Esophagus mucosa (tissue), 1 donor: Measurements from ENCODE around the gene AKR7A2. TPM values are rescaled to one million over a fixed set of nuclear protein-coding genes. Genes with fewer than 3 reads are reported as not detected.
"Not testable (repeated sequence)": the region's sequence is repeated elsewhere in the genome, so short reads cannot be mapped to it uniquely, and the experiment has no call there.

Experiments
- ATAC-seq: fragments of 200-7000 bp; cut with Tn5 transposase; one replicate; pipeline ENCODE4 v1.9.1; 2020
- total RNA-seq: library from RNA; stranded (reverse); gene quantifications from one replicate; pipeline ENCODE4 v1.2.4, GENCODE V29; 2023
- donor health status: DM: yes; HTN: yes; CAD: no.

AKR7A2 gene
- total RNA-seq, 1 donor from 2014 or later, result 50.2 TPM

DNA sequence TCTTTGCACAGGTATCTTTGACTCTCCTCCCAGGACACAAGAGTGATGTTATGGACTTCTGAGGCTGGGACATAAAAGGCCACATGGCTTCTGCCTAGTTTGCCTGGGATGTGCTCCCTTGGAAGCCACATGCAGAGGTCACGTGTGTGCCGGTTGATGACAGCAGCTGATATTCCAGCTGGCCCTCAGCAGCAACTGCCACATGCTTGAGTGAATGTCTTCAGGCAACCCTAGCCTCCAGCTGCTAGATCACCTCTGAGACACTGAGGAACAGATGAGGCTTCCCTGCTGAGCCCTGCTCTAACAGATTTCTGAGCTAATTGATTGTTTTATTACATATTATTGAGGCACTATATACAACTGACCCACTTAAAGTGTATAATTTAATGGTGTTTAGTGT is 11.7 kb downstream of the AKR7A2 start:
- ATAC-seq, result no peak

DNA sequence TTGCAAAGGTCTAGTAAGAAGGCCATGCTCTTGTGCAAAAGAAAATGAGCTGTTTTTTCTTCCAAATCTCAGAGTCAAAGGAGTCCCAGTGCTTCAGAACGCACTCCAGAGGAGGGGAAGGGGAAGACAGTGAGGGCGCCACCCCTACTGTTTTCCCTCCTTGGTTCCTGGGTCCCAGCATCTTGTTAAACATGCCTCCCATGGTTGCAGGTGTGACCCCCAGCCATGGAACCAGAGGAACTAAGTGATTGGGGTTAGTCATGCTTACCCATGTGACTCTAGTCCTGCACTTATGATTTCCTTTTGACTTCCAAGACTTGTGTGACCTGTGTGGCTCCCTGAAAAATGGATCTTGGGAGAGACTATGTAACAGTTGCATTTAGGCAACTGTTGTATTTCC is 17.3 kb downstream of the AKR7A2 start:
- no peak for ATAC-seq

DNA sequence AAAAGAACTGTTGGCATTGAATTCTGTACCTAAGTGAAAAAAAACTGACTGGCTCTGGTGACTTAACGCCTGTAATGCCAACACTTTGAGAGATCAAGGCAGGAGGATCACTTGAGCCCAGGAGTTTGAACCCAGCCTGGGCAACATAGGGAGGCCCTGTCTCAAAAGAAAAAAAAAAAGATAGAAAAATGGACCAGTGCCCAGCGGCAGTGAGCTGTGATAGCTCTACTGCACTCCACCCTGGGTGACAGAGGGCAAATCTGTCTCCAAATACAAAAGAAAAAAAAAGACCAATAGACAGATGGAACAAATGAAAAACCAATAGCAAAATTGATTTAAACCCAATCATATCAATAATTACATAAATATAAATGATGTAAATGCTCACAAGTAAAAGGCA is 22.7 kb downstream of the AKR7A2 start:
- no peak for ATAC-seq

DNA sequence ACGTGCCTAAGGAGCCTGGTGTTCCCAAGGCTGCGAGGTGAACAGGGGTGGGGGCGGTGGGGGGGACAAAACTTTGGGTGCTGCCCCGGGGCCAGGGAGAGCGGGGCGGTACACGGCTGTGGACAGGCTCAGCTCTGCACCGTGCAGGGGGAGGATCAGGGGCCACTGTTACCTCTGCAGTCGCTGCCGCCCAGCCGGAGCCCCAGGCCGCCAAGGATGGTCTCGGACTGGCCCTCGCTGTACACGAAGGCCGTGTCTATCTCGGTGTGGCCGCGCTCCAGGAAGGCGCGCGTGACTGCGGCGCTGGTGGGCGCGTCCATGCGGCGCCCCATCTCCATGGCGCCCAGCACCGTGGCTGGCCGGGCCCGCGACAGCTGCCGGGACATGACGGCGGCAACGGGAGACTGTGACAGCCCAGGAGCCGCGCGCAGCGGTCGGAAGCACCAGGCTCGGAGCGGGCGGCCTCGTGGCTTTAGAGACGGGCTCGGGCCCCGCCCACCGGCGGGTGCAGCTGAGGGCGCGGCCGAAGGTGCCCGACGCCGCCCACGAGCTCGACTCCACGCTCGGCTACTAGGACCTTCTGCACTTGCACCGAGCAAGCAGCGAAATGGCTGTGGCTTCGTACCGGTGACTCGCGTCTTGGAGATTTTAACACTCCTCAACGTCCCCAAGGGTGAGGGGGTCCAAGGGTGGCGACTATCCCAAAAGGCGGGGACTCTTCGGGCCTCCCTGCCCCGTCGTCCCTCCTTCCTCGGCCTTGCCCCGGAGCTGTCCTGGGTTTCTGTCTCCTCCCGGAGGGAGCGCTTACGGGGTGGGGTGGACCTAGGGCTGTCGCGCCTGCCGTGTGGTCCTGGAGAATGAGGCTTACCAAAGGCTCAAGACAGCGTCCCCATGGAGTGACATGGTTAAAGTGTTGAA is 23.4 kb downstream of the AKR7A2 start, which contains the start of gene AKR7A3:
TSS of gene AKR7A3 (minus strand) at position 447 of the 918 bp plus-strand sequence. CDS start at position 386, 61 bp downstream.
- ATAC-seq, result peak; percentile 91

DNA sequence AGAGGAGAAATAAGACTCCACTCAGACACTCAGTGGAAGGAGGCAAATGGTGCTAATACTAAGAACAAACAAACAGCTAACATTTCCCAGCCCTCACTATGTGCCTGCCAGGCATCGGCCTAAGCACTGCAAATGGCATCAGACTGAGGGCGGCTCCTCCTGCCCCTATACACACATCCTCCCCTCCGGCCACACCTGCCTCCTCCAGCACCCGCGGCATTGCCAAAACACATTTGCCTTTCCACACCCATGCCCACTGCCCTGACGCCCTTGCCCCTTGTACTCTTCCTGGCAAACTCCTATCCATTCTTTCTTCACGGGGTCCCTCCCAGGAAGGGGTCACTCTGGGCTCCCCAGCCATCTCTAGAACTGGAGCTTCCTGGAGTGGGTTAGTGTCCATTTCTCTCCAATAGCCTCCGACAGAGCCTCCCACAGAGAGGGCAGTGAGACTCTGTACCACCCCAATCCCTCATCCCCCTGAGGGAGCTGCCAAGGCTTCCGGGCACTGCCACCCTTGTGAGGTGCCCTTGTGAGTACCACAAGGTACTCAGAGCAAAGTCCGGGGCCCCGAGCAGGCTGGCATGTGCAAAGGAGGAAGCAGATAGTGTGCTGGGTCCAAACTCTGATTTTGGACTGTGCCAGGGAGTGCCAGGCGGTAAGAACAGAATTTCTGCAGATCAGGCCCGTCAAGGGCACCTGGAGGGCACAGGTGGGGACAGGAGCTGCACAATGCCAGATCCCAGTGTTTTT is 24.3 kb downstream of the AKR7A2 start:
- no peak for ATAC-seq

DNA sequence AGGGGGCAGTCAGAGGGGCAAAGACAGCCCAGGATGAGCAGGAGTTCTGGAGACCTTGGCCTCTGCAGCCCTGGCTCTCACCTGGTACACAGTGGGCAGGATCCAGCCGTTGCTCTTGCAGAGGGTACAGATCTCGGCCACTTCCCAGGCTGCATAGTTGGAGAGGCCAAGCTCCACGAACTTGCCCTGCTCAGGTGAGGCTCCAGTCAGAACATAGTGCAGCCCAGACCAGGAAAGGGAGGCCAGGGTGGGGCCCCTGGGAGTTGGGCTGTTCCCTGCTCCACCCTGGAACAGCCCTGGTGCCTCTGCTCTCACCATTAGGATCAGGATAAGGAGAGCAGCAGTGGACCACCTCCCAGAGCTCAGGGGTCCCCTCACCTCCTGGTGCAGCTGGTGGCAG is 26.1 kb downstream of the AKR7A2 start:
- ATAC-seq, result peak; percentile 30

DNA sequence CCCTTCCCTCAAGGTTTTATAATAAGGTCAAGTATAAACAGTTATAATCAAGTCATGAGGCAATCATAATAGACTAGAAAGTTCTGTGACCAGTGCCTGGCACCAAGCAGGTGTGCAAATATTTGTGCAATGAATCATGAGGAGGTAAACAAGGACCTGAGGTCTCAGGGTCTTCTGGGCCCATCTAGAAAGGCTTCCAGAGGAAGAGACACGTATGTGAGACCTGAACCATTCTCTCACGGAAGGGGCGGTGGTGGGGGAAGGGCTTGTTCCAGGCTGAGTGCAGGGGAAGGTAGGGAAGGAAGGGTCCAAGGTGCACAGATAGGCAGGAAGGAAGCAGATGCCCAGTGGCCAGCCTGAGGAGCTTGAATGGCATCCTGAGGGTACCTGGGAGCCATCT is 26.6 kb downstream of the AKR7A2 start:
- not testable (repeated sequence) for ATAC-seq

DNA sequence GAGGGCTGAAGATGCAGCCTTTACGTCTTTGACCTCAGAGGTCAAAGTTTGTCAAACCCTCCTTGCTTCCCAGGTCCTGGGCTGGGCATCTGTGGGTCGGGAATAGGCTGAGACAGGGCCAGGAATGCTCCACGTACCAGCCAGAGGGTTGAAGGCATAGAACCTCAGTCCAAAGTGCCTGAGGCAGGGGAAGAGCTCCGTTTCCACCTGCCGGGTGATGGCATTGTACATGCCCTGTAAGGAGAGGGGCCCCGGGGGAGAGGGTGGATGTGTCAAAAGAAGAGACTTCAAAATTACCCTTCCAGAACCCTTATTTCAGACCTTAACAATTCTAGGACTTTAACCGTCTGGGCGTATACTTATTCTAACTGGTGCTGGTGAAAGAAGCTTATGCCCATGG is 27.1 kb downstream of the AKR7A2 start:
- no peak for ATAC-seq

DNA sequence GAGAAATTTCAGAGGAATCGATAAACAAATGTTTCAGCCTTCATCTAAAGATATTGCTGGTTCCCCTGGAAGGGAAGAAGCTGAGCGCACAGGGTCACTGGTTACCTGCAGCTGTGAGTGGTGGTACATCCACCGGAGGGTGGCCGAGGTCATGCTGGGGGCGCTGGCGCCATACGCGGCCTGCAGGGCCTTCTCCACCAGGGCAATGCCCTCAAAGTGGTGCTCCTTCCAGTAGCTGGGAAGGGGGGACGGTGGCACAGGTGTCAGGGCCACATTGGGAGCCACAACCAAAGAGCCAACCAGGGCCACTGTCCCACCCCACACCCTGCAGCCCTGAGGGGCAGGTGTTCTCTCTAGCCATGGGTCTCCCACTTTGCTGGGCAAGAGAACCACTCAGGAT is 28.1 kb downstream of the AKR7A2 start:
- no peak for ATAC-seq

DNA sequence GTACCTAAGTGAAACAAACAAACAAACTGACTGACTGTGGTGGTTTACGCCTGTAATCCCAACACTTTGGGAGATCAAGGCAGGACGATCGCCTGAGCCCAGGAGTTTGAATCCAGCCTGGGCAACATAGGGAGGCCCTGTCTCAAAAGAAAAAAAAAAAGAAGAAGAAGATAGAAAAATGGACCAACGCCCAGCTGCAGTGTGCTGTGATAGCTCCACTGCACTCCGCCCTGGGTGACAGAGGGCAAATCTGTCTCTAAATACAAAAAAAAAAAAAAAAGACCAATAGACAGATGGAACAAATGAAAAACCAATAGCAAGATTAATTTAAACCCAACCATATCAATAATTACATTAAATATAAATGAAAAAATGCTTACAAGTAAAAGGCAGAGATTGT is 37.3 kb downstream of the AKR7A2 start:
- ATAC-seq, result no peak

DNA sequence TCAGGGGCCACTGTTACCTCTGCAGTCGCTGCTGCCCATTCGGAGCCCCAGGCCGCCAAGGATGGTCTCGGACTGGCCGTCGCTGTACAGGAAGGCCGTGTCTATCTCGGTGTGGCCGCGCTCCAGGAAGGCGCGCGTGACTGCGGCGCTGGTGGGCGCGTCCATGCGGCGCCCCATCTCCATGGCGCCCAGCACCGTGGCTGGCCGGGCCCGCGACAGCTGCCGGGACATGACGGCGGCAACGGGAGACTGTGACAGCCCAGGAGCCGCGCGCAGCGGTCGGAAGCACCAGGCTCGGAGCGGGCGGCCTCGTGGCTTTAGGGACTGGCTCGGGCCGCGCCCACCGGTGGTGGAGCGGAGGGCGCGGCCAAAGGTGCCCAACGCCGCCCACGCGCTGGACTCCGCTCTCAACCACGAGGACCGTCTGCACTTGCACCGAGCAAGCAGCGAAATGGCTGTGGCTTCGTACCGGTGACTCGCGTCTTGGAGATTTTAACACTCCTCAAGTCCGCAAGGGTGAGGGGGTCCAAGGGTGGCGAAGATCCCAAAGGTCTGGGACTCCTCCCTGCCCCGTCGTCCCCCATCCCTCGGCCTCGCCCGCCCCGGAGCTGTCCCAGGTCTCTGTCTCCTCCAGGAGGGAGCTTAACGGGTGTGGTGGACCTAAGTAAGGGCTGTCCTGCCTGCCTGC is 38.0 kb downstream of the AKR7A2 start:
- peak; percentile 70 for ATAC-seq

DNA sequence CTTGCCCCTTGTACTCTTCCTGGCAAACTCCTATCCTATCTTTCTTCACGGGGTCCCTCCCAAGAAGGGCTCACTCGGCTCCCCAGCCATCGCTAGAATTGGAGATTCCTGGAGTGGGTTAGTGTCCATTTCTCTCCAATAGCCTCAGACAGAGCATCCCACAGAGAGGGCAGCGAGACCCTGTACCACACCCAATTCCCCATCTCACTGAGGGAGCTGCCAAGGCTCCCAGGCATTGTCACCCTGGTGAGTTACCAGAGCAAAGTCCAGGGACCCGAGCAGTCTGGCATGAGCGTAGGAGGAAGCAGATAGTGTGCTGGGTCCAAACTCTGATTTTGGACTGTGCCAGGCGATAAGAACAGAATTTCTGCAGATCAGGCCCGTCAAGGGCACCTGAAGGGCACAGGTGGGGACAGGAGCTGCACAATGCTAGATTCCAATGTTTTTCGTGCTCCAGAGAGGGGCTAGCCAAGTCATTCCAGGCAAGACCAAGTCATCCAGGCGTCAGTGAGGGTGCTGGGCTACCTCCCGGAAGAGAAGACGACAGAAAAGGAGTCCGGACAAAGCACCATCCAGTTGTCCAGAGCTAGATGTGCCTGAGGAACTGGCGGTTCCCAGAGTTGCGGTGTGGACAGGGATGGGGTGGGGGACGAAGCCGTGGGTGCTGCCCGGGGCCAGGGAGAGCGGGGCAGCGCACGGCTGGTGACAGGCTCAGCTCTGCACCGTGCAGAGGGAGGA is 38.7 kb downstream of the AKR7A2 start:
- peak; percentile 7 for ATAC-seq

DNA sequence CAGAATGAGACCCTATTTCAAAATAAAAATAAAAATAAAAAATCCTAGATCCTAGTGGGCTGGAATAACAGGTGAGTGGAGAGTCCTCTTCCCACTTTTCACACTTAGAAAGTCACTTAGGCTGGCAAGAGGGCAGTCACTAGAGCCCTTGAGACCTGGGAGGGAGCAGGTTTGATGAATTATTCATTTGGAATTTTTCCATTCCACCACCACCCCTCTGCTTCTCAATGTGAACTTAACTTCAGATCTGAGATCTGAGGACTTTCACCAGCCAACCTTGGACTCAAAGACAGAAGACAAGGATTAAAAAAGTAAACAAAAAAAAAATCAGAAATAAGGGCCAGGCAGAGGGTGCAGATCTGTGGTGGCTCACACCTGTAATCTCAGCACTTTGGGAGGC is 39.9 kb downstream of the AKR7A2 start:
- ATAC-seq, result no peak

DNA sequence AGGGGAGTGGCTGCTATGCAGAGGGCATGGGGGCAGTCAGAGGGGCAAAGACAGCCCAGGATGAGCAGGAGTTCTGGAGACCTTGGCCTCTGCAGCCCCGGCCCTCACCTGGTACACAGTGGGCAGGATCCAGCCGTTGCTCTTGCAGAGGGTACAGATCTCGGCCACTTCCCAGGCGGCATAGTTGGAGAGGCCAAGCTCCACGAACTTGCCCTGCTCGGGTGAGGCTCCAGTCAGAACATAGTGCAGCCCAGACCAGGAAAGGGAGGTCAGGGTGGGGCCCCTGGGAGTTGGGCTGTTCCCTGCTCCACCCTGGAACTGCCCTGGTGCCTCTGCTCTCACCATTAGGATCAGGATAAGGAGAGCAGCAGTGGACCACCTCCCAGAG is 41.6 kb downstream of the AKR7A2 start:
- peak; percentile 52 for ATAC-seq

DNA sequence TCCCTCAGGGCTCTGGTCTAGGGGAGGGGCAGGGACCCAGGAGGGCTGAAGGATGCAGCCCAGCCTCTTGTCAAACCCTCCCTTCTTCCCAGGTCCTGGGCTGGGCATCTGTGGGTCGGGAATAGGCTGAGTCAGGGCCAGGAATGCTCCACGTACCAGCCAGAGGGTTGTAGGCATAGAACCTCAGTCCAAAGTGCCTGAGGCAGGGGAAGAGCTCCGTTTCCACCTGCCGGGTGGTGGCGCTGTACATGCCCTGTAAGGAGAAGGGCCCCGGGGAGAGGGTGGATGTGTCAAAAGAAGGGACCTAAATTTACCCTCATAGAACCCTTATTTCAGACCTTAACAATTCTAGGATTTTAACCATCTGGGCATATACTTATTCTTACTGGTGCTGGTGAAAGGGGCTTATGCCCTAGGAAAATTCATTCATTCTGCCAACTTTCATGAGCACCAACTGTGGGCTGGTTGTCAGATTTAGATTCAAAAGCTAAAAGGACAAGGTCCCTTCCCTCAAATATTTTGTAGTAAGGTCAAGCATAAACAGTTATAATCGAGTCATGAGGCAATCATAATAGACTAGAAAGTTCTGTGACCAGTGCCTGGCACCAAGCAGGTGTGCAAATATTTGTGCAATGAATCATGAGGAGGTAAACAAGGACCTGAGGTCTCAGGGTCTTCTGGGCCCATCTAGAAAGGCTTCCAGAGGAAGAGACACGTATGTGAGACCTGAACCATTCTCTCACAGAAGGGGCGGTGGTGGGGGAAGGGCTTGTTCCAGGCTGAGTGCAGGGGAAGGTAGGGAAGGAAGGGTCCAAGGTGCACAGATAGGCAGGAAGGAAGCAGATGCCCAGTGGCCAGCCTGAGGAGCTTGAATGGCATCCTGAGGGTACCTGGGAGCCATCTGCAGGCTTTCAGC is 42.3 kb downstream of the AKR7A2 start:
- not testable (repeated sequence) for ATAC-seq

DNA sequence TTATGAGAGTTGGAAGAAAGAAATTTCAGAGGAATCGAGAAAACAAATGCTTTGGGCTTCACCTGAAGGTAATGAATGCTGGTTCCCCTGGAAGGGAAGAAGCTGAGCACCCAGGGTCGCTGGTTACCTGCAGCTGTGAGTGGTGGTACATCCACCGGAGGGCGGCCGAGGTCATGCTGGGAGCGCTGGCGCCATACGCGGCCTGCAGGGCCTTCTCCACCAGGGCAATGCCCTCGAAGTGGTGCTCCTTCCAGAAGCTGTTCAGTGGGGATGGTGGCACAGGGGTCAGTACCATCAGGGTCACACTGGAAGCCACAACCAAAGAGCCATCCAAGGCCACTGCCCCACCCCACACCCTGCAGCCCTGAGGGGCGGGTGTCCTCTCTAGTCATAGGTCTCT is 43.5 kb downstream of the AKR7A2 start:
- ATAC-seq, result no peak

DNA sequence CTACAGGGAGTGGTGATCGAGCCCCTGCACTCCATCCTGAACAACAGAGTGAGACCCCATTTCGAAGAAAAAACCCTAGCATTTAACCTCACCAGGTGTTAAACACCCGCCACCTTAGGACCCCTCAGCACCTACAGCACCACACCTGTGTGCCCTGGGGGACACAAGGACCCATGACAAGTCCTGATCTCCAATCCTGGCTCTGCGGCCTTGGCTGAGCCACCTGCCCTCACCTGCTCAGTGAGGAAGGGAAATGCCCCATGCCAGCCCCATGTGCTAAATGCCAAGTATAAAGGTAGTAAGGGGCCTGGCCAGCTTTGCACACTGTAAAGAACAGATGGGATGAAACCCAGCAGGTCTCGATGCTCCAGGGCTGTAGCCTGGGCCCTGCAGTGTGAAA is 49.2 kb downstream of the AKR7A2 start:
- ATAC-seq, result no peak

DNA sequence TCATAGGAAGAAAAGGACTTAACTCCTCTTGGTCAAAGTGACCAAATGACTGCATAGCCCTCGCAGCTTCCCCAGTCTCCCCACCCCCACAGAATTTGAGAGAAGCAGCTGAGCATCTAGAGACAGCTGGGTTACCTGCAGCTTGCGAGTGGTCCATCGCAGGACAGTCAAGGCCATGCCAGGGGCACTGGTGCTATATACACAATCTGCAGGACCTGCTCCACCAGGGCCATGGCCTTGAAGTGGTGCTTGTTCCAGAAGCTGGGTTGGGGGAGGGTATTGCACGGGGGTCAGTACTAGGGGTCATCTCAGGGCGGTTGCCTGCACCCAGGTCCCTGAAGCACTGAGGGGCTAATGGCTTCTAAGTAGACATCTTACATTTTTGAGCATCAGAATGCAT is 49.9 kb downstream of the AKR7A2 start:
- no peak for ATAC-seq

DNA sequence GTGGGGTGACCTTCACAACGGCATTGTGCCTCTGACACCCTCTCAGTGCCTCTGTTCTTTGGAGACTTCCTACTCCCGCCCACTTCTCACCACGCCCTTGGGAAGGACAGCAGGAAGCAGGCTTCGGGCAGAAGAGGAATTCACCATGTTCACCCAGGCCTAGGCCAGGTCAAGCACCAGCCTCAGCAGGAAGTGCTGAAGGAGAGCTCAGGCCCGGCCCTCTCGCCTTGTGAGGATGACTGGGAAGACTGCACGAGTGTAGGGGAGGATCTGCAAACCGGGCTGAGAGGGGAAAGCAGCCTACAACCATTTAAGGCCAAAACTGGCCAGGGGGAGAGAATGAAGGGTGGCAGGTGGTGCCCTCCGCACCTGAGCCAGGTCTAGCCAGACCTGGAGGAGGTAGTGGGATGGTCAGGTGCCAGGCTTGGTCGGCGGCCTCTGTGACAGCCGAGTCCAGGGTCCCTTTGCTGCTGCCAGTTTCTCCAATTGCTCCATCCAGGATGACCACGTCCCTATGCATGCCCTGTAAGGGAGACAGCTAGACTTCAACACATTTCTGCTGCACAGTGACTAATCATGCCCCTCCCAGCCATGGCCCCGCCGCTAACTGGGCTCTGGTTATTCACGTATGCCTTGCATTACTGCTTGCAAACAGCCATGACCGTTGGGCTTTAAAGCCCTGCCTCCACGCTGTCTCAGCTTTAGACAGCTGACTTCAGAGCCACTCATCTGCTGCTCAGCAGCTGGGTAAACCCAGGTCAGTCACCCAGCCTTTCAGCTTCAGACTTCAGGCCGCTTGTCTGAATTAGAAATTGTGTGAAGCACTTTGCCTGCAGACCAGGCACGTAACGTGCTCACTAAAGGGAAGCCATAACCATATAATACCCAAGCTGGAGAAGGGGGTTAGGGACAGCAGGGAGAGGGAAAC is 51.5 kb downstream of the AKR7A2 start:
- ATAC-seq, result peak; percentile 92

DNA sequence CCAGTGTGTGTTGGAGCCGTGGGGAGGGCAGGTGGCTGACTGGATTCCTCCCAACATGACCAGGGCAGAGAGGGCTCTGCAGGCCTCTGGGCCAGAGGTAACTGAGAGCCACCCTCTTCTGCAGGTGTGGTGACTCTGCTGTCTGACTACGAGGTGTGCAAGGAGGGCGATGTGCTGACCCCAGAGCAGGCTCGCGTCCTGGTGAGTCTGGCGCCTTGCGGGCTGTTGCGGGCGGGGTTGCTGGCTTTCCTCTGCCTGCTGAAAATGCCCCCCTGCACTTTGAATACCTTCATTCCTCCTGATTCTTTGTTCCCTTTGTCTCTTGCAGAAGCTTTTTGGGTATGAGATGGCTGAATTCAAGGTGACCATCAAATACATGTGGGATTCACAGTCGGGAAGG is 53.6 kb downstream of the AKR7A2 start:
- no peak for ATAC-seq
